Stimulated activated CD4-positive, alpha-beta T cell treated with anti-CD3 and anti-CD28 coated beads, Interleukin-12 subunit alpha, Interleukin-12 subunit beta, amount 100 ng/mL, for 4 hours (primary cell): ENCODE data around the gene ATE1.
"Not testable (repeated sequence)": the region's sequence is repeated elsewhere in the genome, so short reads cannot be mapped to it uniquely, and the experiment has no call there.

Experiments
- DNase-seq: peaks from one replicate; pipeline ENCODE4 v3.0.0-alpha.2; 2020

Gene ATE1

DNA sequence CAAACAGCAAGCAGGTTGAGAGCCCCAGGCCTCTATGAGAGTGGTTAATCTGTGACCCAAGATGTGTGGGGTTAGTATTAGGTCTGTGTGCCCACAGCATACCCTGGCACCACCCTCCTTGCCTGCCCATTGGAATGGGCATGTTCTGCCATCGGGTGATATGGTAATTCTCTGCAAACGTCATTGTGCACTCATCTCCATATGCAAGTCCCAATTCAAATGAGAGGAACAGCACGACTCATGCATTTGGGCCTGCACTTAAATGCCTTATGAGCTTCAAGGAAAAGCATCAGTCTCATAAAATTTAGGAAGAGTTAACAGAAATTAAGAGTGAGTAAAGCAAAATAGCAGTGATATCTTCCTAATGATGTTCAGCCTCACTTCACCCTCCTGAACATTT is 195.7 kb downstream of the ATE1 start:
- no peak for DNase-seq

DNA sequence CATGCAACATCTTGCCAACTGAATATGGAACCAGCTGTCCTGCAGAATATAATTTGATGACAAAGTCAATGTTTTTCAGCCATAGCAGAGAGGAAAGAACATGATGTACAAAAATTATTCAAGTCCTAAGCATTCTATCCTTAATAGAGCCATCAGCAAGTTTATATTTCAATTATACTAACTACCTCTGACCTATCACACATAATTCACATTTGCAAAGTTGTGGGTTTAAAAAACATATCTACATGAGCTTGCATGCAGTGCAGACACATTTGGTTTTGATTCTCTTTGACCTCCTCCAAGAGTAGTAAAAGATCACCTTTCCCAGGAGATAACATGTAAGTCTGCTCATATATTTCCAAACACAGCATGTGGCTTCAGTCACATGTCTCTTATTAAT is 203.5 kb downstream of the ATE1 start:
- no peak for DNase-seq

DNA sequence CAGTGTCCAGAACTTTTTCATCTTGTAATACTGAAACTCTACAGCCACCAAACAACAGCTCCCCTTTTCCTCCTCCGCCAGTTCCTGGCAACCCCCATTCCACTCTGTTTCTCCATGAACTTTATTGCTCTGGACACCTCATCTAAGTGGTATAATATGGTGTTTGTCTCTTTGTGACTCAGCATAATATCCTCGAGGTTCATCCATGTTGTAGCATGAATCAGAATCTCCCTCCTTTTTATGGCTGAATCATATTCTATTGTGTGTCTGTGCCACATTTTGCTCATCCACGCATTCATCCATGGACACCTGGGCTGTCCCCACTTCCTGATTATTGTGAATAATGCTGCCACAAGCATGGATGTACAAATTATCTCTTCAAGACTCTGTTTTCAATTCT is 205.2 kb downstream of the ATE1 start:
- DNase-seq: no peak

DNA sequence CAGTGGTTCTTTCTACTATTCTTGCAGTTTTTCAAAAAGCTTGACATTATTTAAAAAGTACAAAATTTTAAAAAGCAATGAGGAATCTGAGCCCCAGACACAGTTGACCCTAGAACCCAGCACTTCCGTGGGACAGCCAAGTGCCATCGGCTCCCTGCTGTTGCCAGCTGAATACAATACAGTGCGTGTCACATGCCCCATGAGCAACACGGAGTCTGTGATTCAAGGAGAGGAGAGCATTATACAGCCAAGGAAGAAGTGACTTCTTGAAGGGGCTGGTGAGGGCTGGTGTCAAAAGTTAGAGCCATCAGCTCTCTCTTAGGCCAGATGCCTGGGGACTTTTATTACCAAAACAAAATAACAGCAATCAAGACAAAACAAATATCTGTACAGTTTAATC is 206.6 kb downstream of the ATE1 start:
- DNase-seq: no peak

DNA sequence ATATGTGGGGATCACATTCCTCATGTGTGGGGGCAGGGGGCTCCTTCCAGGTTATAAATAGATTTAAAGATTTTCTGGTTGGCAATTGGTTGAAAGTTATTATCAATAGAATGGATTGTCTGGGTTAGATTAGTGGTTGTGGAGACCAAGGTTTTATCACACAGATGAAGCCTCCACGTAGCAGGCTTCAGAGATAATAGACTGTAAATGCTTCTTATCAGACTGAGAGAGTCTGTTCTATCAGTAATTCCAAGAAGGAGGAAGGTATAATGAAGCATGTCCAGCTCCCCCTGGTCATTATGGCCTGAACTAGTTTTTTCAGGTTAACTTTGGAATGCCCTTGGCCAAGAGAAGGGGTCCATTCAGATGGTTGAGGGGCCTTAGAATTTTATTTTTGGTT is 211.9 kb downstream of the ATE1 start:
- no peak for DNase-seq

DNA sequence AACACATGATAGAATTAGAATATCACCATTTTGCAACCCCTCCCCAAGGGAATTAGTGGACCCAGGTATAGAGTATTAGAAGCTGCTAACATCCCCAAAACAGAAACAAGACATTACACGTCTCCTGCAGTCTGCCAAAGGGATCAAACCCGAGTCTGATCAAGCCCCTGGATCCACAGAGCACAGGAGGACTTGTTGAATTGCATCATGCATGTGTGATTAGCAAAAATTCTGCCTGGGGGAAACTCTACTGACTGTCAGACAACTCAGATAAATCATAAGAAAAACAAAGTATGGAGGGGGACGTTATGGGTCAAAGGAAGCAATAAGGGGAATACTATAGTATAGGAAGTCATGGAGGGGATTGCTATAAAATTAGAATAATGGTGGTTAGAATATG is 212.8 kb downstream of the ATE1 start:
- no peak for DNase-seq

DNA sequence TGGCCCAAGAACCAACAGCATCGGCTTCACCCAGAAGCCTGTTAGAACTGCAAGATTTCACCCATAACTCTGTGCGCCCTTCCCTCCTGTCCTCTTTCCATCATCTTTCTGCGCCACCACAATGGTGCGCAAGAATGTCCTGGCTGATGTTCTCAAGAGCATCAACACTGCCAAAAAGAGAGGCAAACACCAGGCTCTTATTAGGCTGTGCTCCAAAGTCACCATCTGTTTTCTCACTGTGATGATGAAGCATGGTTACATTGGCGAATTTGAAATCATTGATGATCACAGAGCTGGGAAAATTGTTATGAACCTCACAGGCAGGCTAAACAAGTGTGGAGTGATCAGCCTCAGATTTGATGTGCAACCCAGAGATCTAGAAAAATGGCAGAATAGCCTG is 214.3 kb downstream of the ATE1 start:
- DNase-seq: no peak

DNA sequence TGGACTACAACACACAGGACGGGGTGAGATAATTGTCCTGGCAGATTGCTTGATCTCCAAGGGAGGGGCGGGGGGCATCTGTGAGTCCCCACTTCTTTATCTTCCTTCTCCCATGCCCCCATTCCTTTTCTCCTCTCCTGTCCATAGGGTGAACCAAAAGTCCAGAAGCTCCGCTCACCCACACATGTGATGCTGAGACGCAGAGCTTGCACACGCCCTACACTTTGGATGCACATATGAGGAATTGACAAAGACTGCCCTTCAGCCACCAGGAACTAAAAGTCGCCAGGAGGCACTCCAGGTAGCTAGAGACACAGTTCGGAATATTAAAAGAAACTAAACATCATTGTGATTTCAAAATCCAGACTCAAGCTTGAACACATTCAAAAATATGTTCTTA is 216.9 kb downstream of the ATE1 start:
- DNase-seq: no peak

DNA sequence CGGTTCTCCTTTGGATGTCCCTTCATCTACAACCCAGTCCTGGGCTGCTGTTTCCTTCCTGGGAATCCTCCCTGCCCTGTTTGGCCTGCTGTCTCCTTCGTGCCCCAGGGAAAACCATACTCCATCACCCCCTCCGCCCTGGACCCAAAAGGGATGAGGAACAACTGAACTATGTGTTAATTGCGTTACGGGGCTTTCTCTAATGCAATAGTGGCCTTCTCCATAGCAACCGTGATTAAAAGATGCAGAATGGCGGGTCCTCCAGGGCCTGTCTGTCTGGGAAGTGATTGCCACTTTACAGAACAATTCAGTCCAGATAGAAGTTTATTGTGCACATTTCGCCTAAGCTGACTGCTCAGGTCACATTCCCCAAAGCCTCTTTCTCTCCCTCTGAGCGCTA is 217.6 kb downstream of the ATE1 start:
- no peak for DNase-seq

DNA sequence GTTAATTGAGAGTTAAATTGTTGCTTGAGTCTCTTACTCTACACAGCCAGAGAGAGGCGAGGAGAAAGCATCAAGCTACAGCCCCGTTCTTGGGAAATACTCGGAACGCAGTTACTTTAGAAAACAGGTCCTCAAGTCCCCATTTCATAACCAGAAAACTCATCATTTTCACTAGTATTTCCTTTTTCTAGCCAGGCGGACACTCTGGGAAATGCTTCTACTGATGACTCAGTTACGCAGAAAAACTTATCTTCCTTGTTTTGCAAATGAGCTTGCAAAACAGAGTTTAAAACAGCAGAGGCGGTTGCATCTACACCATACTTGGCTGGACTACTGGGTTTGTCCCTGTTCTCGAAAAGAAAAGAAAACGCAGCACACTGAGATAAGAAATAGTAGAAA is 218.2 kb downstream of the ATE1 start:
- DNase-seq: no peak

DNA sequence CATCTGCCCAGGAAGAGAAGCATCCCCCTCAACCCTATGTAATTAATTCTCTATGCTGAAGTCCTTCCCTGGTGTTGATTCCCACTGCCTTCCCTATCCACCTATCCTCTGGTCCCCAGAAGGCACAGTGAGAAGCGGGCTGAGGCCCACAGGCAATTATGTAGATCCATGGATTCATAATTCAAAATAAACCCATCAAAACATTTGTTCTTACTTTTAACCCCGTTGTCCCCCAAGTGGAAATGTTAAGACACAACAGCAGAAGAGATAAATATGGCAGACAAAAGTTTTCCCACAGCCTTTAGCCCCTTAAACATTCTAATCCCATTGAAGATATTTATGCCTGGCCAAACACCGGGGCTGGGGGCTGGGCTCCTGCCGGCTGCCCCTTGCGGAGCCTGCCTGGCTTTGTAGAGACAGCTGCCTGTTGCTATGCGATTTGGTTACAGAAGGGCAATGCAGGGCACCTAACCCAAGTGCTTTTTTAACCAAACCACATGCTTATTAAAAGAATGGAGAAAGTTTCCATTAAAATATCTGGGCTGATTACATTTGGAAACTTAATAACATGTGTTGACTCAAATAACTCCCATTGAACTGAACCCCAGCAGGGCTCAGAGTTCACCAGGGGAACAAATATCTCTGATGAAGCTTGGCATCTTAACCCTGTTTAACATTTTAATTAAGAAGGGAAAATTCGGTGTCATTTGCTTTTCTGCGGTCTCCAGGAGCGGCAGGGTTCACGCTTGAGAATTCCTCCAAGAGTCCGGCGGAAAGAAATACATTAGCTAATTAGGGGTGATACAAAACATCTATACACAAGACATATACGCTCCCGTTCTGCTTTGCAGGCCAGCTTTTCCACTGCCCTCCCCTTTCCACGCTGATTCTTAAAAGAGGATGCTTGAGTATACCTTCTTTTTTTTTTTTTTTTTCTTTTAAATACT is 218.8 kb downstream of the ATE1 start:
- DNase-seq: no peak

DNA sequence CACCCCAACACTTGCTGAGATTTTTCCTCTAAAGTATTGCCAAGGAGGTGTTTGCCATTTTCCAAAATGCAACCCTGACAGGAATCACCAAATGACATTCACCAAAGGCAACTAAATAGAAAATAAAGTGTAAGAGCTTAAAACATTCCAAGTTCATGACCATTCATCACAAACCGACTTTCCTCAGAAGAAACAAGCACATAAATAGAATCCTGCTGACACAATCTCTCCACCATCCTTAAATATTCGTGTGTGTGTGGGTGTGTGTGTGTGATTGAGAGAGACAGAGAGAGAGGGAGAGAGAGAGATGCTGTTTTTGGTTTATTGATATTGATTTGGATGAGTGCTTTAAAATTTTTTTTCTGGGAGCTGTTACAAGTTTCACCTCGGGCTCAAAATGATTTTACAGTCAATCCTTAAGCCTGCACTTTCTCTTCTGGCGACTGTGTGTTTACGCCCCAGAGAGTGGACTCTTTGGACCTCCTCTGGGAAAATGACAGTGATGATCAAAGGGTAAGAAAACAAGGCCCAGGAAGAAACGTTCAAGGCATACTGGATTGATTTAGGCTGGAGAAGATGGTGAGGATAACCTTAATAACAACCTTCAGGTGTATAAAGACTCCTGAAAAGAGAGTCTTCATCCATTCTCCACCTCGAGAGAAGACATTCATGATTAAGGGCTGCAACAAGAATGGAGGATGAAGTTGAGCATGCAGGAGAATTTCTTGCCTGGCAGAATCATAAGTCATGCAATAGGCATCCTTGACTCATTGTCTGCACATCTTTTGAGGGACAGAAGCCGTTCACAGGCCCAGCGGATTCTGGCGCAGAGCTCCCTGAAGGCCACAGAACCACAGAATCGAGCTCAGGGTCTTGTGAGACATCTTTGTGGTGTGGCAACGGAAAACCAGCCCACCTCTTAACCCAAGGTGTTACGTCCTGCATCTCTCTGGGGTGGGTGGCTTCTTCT is 225.2 kb downstream of the ATE1 start:
- no peak for DNase-seq

DNA sequence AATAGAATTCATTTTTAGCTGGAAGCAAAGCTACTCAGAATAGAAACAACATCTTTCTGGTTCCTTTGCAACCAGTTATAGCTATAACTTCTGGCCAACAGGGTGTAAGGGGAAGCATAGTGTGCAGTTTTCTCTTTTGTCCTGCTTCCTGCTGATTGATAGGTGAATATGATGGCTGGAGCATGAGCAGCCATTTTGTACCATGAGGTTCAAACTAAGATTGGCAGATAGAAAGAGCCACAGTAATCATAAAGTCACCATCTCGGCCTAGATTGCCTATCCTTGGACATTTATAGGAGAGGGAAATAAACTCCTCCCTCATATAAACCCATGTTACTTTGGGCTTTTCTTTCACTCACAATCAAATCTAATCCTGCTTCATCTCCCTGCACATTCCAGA is 227.4 kb downstream of the ATE1 start:
- DNase-seq: no peak

DNA sequence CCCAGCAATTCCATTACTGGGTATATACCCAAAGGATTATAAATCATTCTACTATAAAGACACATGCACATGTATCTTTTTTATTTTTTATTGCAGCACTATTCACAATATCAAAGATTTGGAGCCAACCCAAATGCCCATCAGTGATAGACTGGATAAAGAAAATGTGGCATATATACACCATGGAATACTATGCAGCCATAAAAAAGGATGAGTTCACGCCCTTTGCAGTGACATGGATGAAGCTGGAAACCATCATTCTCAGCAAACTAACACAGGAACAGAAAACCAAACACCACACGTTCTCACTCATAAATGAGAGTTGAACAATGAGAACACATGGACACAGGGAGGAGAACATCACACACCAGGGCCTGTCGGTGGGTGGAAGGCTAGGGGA is 228.1 kb downstream of the ATE1 start:
- DNase-seq: not testable (repeated sequence)

DNA sequence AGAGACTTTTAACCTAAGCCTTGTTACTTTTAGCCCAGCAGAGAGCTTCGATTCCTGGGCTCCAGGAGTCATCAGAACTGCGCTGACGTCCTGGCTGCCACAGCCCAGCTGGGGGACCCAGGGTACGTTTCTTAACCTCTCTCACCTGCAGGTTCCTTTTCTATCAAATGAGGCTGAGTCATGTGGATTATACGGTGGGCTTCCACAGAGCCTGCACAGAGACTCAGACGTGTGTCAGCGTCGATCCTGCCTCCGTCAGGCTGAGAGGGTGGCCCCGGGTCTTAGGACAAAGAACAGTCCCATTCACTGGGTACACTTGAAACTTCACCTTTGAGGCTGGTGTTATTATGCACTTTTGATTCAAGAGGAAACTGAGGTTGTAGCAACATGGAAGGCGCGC is 228.9 kb downstream of the ATE1 start:
- no peak for DNase-seq

DNA sequence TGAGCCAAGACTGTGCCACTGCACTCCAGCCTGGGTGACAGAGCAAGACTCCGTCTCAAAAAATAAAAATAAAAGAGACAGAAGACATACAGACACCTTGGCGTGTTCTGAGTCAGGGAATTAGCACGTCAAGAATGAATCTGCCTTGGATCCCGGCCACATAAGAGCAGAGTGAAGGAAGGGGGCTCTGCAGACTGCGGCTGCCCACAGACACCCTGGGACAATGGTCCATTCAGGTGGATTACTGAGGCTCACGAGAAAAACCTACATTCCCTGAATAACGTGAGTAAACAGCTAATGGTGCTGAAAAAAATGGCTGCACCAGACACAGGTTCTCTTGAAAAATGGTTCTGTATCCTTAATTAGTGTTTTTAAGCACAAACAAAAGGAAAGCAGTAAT is 229.5 kb downstream of the ATE1 start:
- DNase-seq: no peak

DNA sequence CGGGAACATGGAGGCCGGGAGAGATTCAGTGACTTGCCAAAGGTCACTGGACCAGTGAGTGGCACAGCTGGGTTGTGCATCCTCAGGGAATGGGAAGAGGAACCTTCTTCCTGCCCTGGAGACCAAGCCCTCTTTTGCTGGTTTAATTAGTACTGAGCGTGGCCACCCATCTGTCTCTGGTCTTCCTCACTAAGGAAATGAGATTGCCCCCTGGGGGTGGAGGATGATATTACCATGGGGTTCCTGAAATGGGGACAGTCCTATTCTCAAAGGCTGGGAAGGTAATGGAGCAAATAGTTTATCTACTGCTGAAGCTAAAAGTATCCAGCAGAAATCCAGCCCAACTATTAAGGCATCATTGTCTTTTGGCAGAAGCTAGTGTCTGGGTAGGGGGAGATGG is 231.0 kb downstream of the ATE1 start:
- DNase-seq: peak; percentile 7

DNA sequence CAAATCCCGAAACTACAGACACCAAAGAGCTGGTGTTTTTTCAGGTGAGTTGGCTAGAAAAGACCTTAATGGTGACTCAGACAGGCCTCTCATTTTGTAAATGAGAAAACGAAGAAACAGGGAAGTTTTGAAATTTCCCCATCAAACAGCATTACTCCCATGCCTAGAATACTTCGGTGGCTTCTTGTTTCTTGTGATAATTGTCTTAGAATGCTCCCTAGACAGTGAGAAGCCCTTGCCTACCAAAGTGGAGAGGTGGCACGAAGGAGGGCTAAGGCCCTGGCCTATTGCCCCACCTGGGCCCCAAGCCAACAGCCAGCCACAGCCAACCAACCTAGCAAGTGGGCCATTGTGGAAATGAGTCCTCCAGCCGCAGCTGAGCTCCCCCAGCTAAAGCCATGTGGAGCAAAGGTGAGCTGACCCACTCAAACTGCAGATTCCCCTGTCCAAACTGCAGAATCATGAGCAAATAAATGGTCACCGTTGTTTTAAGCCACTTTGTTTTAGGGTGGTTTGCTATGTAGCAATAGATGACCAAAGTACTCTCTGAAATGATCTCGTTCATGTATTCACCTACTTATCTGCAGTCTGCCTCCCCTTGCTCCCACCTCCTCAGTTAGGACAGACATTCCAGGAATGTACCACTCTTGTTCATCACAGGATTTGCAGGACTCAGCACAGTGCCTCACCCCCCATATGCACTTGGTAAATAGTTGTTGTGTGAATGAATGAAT is 231.9 kb downstream of the ATE1 start:
- no peak for DNase-seq

DNA sequence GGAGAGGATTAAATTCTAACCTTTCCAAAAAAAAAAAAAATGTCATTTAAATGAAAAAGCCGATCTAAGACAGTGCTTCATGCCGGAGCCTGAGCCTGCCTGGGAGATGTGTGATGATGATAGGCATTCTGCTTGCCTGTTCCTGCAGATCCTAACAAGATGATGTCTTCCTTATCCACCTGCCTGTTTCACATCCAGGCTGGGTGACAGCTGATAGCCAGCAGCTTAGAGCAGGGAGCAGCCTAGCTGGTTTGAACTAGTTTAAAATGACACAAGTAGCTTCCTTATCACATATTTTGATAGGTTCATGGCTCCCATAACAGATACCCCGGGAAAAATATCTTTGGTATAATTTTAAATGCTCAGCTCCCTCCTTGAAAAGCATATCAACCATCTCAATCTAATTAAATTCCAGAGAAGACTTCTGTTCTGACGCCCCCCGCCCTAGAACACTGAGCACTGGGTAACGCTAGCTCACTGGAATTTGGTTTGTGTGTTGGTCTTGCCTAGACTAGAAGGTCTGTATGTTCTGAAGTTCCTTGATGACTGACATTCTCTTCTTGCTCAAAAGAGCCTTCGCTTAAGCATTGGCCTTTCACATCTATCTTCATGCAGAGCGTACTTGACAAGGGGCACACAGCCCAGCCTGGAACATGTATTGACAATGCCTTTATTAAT is 232.7 kb downstream of the ATE1 start:
- no peak for DNase-seq

DNA sequence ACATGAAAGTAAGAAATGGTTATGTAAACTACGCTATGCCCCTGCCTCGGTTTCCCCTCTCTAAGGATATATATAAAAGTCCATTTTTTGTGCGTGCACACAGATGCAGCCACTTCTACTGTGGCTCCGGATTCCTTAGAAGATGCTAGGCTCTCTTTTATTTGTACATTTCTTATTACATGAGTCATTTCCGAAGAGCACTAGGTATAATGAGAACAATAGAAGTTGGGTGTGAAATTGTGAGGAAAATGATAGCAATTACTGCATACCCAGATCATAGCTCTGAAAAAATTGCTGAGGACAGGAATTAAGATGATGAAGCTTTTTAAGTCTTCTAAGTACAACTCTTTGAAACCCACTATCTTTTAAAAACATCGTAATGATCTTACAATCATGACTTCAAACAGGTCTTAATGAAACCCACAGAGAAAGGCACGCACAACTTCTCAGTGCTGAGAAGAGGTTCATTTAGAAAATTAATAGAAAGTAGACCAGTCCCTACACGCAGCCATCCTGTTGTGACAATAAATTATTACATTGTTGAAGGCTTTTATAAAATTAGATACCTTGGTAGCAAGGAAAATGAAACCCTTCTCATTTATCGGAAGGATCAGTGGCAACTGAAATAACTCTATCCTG is 233.4 kb downstream of the ATE1 start:
- DNase-seq: no peak

DNA sequence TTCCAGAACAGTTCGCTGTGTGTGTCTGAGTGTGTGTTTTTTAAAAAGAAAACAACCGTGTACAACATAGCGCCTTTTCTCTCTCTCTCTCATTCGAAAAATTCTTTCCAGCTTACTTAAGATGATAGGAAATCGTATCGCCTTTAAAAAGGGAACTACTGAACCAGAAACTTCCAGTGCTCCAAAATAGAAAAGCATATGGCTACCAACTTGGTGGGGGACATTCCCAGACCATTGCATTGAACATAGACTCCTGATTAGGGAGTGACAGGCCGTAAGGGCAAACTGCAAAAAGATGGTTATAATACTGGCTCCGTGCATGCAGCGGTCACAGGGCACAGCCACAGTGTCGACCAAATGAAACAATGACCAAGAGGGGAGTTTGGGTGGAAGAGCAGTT is 235.2 kb downstream of the ATE1 start:
- DNase-seq: no peak

DNA sequence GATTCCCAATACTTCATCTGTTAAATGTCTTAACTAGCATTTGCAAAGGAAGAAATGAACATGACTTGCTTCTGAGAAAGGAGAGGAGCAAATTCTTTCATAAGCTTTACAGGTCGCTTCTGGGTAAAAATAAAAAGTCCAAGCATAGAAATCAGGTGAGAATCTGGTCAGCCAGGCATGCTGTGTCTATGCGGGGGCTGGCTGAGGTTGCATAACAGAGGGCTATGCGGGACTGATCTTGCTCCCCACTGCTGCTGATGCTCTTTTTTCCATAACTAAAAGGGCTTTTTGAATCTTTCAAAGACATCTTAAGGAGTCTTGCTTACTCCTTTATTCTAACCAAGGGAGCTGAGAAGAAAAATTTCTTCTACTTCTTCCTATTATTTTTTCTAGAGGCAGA is 236.9 kb downstream of the ATE1 start:
- DNase-seq: no peak
